ENCODE measurements around the gene TRAPPC10.

The TRAPPC10 gene

DNA sequence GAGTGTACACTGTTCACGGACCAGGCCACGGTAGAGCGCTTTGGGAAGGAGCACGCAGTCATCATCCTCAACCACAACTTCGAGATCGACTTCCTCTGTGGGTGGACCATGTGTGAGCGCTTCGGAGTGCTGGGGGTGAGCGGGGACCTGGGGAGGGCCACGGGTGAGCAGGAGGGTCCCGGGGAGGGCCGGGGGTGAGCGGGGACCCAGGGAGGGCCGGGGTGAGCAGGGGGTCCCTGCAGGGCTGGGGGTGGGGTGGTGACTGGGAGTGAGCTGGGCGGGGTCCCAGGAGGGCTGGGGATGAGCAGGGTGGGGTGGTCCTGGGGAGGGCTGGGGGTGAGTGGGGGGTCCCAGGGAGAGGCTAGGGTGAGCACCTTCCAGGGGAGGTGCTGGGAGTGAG, 44.1 kb upstream of the TRAPPC10 start:
- TF ChIP-seq, protein P1, sequence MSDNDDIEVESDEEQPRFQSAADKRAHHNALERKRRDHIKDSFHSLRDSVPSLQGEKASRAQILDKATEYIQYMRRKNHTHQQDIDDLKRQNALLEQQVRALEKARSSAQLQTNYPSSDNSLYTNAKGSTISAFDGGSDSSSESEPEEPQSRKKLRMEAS (IDR thresholded peaks at IDR 0.05): no peak
- TF ChIP-seq CEBPB (IDR thresholded peaks at IDR 0.05): no peak
- no peak for TF ChIP-seq NFIC (IDR thresholded peaks at IDR 0.05)
- TF ChIP-seq YY1 (IDR thresholded peaks at IDR 0.05; ENCODE audit: low read depth): no peak
- no peak for TF ChIP-seq EP300 (IDR thresholded peaks at IDR 0.05; ENCODE audit: borderline replicate concordance)
- no peak for TF ChIP-seq CREB1 (IDR thresholded peaks at IDR 0.05; ENCODE audit: low read depth)
- TF ChIP-seq RAD21 (IDR thresholded peaks at IDR 0.05; ENCODE audit: low read depth): no peak
- no peak for TF ChIP-seq EGR1 (IDR thresholded peaks at IDR 0.05)
- TF ChIP-seq TAF1 (IDR thresholded peaks at IDR 0.05; ENCODE audit: low read depth): no peak
- TF ChIP-seq, protein P2, sequence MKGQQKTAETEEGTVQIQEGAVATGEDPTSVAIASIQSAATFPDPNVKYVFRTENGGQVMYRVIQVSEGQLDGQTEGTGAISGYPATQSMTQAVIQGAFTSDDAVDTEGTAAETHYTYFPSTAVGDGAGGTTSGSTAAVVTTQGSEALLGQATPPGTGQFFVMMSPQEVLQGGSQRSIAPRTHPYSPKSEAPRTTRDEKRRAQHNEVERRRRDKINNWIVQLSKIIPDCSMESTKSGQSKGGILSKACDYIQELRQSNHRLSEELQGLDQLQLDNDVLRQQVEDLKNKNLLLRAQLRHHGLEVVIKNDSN (IDR thresholded peaks at IDR 0.05): no peak
- TF ChIP-seq FOXM1 (IDR thresholded peaks at IDR 0.05; ENCODE audit: borderline replicate concordance, low read depth): no peak
- no peak for TF ChIP-seq TEAD4 (IDR thresholded peaks at IDR 0.05)

DNA sequence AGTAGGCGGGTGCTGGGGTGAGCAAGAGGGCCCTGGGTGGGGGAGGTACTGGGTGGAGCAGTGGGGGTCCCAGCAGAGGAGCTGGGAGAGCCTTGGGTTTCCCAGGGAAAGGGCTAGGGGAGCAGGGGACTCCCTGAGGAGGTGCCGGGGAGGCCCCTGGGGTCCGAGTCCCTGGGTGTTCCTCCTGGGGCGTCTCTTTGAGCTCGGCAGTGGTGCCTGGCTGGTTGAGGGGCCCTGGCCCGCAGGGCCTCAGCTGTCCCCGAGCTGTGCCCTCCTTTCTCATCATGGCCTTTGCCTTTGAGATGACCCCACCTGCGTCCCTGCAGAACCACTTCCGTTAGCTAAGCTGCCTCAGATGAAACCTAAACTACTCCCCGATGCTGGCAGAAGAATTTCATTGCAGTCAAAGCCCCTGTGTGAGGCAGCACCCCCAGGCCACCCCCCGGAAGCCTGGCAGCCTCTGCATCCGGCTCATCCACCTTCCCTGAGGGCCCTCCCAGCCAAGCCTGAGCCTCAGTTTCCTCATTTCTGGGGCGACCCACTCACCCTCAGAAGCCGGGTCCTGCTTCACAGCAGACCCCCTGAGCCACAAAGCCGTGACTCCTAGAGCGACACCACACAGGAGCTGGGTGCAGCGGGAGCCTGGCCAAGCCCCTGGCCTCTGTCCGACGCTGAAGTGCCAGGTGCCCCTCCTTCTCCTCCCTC, 43.5 kb upstream of the TRAPPC10 start:
- TF ChIP-seq CREB1 (IDR thresholded peaks at IDR 0.05; ENCODE audit: low read depth): no peak
- no peak for TF ChIP-seq YY1 (IDR thresholded peaks at IDR 0.05; ENCODE audit: low read depth)
- TF ChIP-seq FOXM1 (IDR thresholded peaks at IDR 0.05; ENCODE audit: borderline replicate concordance, low read depth): no peak

GRCh38 chr21:43969115-43969444, 43.0 kb upstream of the TRAPPC10 start:
- TF ChIP-seq, protein P2 (IDR thresholded peaks at IDR 0.05): no peak
- TF ChIP-seq YY1 (IDR thresholded peaks at IDR 0.05; ENCODE audit: low read depth): no peak
- no peak for TF ChIP-seq FOXM1 (IDR thresholded peaks at IDR 0.05; ENCODE audit: borderline replicate concordance, low read depth)
- TF ChIP-seq, protein P3, sequence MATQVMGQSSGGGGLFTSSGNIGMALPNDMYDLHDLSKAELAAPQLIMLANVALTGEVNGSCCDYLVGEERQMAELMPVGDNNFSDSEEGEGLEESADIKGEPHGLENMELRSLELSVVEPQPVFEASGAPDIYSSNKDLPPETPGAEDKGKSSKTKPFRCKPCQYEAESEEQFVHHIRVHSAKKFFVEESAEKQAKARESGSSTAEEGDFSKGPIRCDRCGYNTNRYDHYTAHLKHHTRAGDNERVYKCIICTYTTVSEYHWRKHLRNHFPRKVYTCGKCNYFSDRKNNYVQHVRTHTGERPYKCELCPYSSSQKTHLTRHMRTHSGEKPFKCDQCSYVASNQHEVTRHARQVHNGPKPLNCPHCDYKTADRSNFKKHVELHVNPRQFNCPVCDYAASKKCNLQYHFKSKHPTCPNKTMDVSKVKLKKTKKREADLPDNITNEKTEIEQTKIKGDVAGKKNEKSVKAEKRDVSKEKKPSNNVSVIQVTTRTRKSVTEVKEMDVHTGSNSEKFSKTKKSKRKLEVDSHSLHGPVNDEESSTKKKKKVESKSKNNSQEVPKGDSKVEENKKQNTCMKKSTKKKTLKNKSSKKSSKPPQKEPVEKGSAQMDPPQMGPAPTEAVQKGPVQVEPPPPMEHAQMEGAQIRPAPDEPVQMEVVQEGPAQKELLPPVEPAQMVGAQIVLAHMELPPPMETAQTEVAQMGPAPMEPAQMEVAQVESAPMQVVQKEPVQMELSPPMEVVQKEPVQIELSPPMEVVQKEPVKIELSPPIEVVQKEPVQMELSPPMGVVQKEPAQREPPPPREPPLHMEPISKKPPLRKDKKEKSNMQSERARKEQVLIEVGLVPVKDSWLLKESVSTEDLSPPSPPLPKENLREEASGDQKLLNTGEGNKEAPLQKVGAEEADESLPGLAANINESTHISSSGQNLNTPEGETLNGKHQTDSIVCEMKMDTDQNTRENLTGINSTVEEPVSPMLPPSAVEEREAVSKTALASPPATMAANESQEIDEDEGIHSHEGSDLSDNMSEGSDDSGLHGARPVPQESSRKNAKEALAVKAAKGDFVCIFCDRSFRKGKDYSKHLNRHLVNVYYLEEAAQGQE (IDR thresholded peaks at IDR 0.05; ENCODE audit: low read depth): no peak
- TF ChIP-seq EP300 (IDR thresholded peaks at IDR 0.05; ENCODE audit: borderline replicate concordance): no peak
- TF ChIP-seq, protein P1 (IDR thresholded peaks at IDR 0.05): no peak
- no peak for TF ChIP-seq CREB1 (IDR thresholded peaks at IDR 0.05; ENCODE audit: low read depth)
- no peak for TF ChIP-seq RAD21 (IDR thresholded peaks at IDR 0.05; ENCODE audit: low read depth)
- no peak for TF ChIP-seq EGR1 (IDR thresholded peaks at IDR 0.05)
- no peak for TF ChIP-seq CEBPB (IDR thresholded peaks at IDR 0.05)
- TF ChIP-seq TAF1 (IDR thresholded peaks at IDR 0.05; ENCODE audit: low read depth): no peak
- TF ChIP-seq TEAD4 (IDR thresholded peaks at IDR 0.05): no peak
- TF ChIP-seq NFIC (IDR thresholded peaks at IDR 0.05): no peak

DNA sequence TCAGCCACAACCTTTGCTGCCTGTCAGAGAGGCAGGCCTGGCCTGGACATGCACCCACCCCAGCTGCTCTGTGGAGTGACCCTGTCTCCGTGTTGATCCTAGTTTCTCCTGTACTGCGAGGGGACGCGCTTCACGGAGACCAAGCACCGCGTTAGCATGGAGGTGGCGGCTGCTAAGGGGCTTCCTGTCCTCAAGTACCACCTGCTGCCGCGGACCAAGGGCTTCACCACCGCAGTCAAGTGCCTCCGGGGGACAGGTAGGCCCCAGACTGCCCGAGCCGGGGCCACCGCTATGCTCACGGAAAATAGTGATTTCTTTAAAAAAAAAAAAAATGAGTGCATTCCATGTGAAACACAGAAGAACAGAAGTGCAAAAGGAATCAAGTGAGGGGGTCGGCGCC, 41.6 kb upstream of the TRAPPC10 start:
- TF ChIP-seq, protein P1 (IDR thresholded peaks at IDR 0.05): no peak
- TF ChIP-seq CREB1 (IDR thresholded peaks at IDR 0.05; ENCODE audit: low read depth) (no peak), YY1 (IDR thresholded peaks at IDR 0.05; ENCODE audit: low read depth) (no peak), EP300 (IDR thresholded peaks at IDR 0.05; ENCODE audit: borderline replicate concordance) (no peak), NFIC (IDR thresholded peaks at IDR 0.05) (no peak), TEAD4 (IDR thresholded peaks at IDR 0.05) (no peak), ZBTB7A (IDR thresholded peaks at IDR 0.05; ENCODE audit: low read depth) (no peak), FOXM1 (IDR thresholded peaks at IDR 0.05; ENCODE audit: borderline replicate concordance, low read depth) (no peak), EGR1 (IDR thresholded peaks at IDR 0.05) (no peak), RAD21 (IDR thresholded peaks at IDR 0.05; ENCODE audit: low read depth) (no peak), CEBPB (IDR thresholded peaks at IDR 0.05) (no peak), TCF12 (IDR thresholded peaks at IDR 0.05; ENCODE audit: low read depth) (no peak), TAF1 (IDR thresholded peaks at IDR 0.05; ENCODE audit: low read depth) (no peak)
- TF ChIP-seq, protein P2 (IDR thresholded peaks at IDR 0.05): no peak
- TF ChIP-seq, protein P3 (IDR thresholded peaks at IDR 0.05; ENCODE audit: low read depth): no peak

All from Ishikawa (cell line).